ENCODE data around the gene UBASH3B.

The UBASH3B gene

GRCh38 chr11:122804161-122804560, 148.6 kb downstream of the UBASH3B start:
- no peak overlapping the region for H3K4me3 ChIP-seq (ENCODE audit: low read depth, low read length)
- TF ChIP-seq CTCF (IDR thresholded peaks at IDR 0.05; ENCODE audit: low read depth, low read length) = no peak

- no peak for TF ChIP-seq CTCF (IDR thresholded peaks at IDR 0.05; ENCODE audit: low read depth, low read length)
- no peak overlapping the region for H3K4me3 ChIP-seq (ENCODE audit: low read depth, low read length)
Measured at GRCh38 chr11:122804796-122805195, 149.3 kb downstream of the UBASH3B start.

- TF ChIP-seq CTCF (IDR thresholded peaks at IDR 0.05; ENCODE audit: low read depth, low read length) = no peak
- H3K4me3 ChIP-seq (ENCODE audit: low read depth, low read length) = no peak overlapping the region
Measured at GRCh38 chr11:122807731-122808477, 152.4 kb downstream of the UBASH3B start.

GRCh38 chr11:122808478-122808869, 153.0 kb downstream of the UBASH3B start:
- no peak overlapping the region for H3K4me3 ChIP-seq (ENCODE audit: low read depth, low read length)
- no peak for TF ChIP-seq CTCF (IDR thresholded peaks at IDR 0.05; ENCODE audit: low read depth, low read length)

- H3K4me3 ChIP-seq (ENCODE audit: low read depth, low read length) = no peak overlapping the region
- TF ChIP-seq CTCF (IDR thresholded peaks at IDR 0.05; ENCODE audit: low read depth, low read length) = no peak
Measured at GRCh38 chr11:122809866-122810265, 154.3 kb downstream of the UBASH3B start.

GRCh38 chr11:122811721-122812120, 156.2 kb downstream of the UBASH3B start:
- no peak for TF ChIP-seq CTCF (IDR thresholded peaks at IDR 0.05; ENCODE audit: low read depth, low read length)
- H3K4me3 ChIP-seq (ENCODE audit: low read depth, low read length) = no peak overlapping the region

GRCh38 chr11:122812638-122813037, 157.1 kb downstream of the UBASH3B start:
- H3K4me3 ChIP-seq (ENCODE audit: low read depth, low read length) = no peak overlapping the region
- no peak for TF ChIP-seq CTCF (IDR thresholded peaks at IDR 0.05; ENCODE audit: low read depth, low read length)

Measured in WI38 (cell line).